Vagina (tissue), 2 donors: ENCODE results near the gene METTL24. TPM values are rescaled to one million over a fixed set of nuclear protein-coding genes. Genes with fewer than 3 reads are reported as not detected.
A peak's percentile ranks its signal among the peaks of the same experiment; 100 is the strongest.
"Not testable (repeated sequence)": the region's sequence is repeated elsewhere in the genome, so short reads cannot be mapped to it uniquely, and the experiment has no call there.

Experiments used
- DNase-seq, 2 donors: peaks; one replicate each; pipeline ENCODE4 v3.0.0-alpha.2; 2017; ENCODE audit errors: extremely low spot score in 2 of 2
- H3K27ac ChIP-seq: fragments of 200-600 bp; sonication (generic); one replicate; pipeline ENCODE4 v1.5.1; 2019
- H3K27me3 ChIP-seq: fragments of 200-600 bp; sonication (generic); one replicate; pipeline ENCODE4 v1.5.1; 2019
- H3K36me3 ChIP-seq, 2 donors: fragments of 200-600 bp; sonication (generic); one replicate each; pipeline ENCODE4 v1.5.1; 2017 to 2019
- H3K4me1 ChIP-seq: fragments of 200-600 bp; sonication (generic); one replicate; pipeline ENCODE4 v1.5.1; 2019
- H3K4me3 ChIP-seq, 2 donors: fragments of 200-600 bp; sonication (generic); 1 replicate in 1 of 2; 2 replicates in 1 of 2; pipeline ENCODE4 v1.5.1; 2016 to 2019
- H3K9me3 ChIP-seq: fragments of 200-600 bp; sonication (generic); one replicate; pipeline ENCODE4 v1.5.1; 2019
- CTCF ChIP-seq, 3 experiments: fragments of 450-650 bp in 2 of 3; fragments of 200-600 bp in 1 of 3; sonication (generic) in 1 of 3; IDR thresholded peaks; one replicate each; pipeline ENCODE4 v1.5.1; 2017 to 2019; ENCODE audit warnings: antibody characterized with exemption in 3 of 3, mild to moderate bottlenecking in 2 of 3, moderate library complexity in 2 of 3
- POLR2A ChIP-seq, 2 donors: fragments of 450-650 bp; IDR thresholded peaks; one replicate each; pipeline ENCODE4 v1.6.1; 2017; ENCODE audit warnings: antibody characterized with exemption in 2 of 2, mild to moderate bottlenecking in 2 of 2, moderate library complexity in 2 of 2
- POLR2AphosphoS5 ChIP-seq, 2 donors: sonication (generic); formaldehyde crosslinking; IDR thresholded peaks; one replicate each; pipeline ENCODE4 v1.9.0; 2017; ENCODE audit warnings: antibody characterized with exemption in 2 of 2, mild to moderate bottlenecking in 2 of 2, low read depth in 1 of 2; ENCODE audit not compliant: insufficient read depth in 1 of 2
- intact Hi-C: fragments of 100-400 bp; cut with DNase I; formaldehyde crosslinking; loops from one replicate; pipeline ENCODE4 v1.15.1; 2023
- total RNA-seq: library from RNA; depleted of rRNA; stranded (reverse); fragments of >200 nt; gene quantifications from one replicate; pipeline ENCODE4 v1.2.3, GENCODE V29; 2016

The METTL24 gene
- total RNA-seq, 1 donor from 2014 or later = 6.6 TPM

- Histone ChIP-seq H3K9me3 (no peaks in the 10 kb centered on the region), H3K27me3 (no peaks in the 10 kb centered on the region), H3K4me3 (no peak overlapping the region), H3K36me3 (no peaks in the 10 kb centered on the region), H3K27ac (no peak overlapping the region), H3K4me1 (peaks cover 6% of the 10 kb centered on the region)
- intact Hi-C loops = no loop called here
- DNase-seq = no peak
- no peak for TF ChIP-seq POLR2A (IDR thresholded peaks at IDR 0.05)
- no peak for TF ChIP-seq POLR2AphosphoS5 (IDR thresholded peaks at IDR 0.05; ENCODE audit: insufficient read depth in 1 of 2, low read depth in 1 of 2)
- no peak for TF ChIP-seq CTCF (IDR thresholded peaks at IDR 0.05)
Observed at GRCh38 chr6:110353457-110354001, 4.6 kb downstream of the METTL24 start.

- intact Hi-C loops = no loop called here
- Histone ChIP-seq H3K4me1 (peaks cover 6% of the 10 kb centered on the region), H3K9me3 (no peaks in the 10 kb centered on the region), H3K4me3 (no peak overlapping the region), H3K27ac (peak overlapping the region; percentile 50), H3K36me3 (no peaks in the 10 kb centered on the region), H3K27me3 (no peaks in the 10 kb centered on the region)
- TF ChIP-seq POLR2AphosphoS5 (IDR thresholded peaks at IDR 0.05; ENCODE audit: insufficient read depth in 1 of 2, low read depth in 1 of 2) = no peak
- no peak for TF ChIP-seq POLR2A (IDR thresholded peaks at IDR 0.05)
- no peak for TF ChIP-seq CTCF (IDR thresholded peaks at IDR 0.05)
- no peak for DNase-seq
Observed at GRCh38 chr6:110352563-110353262, 5.4 kb downstream of the METTL24 start.

DNA sequence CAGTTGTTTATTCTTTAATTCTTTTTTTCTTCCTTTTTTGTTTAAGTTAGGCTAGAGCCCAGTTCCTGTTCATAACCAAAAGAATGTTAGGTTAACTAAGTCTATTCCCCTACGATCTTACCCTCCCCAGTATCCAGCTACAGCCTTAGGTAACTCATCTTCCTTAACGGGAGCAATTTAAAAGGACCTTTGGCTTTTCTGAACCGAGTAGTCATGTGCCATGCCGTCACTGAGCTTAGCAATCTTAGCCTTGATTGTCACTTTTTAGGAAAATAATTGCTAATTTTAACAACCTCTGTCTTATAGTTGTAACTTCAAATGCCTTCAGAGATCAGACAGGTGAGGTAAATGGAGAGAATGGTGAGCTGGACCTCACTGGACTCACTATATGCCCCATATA lies 6.2 kb downstream of the METTL24 start:
- Histone ChIP-seq H3K36me3 (no peaks in the 10 kb centered on the region), H3K4me1 (no peaks in the 10 kb centered on the region), H3K9me3 (no peaks in the 10 kb centered on the region), H3K4me3 (no peak overlapping the region), H3K27me3 (no peaks in the 10 kb centered on the region), H3K27ac (peak overlapping the region; percentile 50)
- TF ChIP-seq POLR2AphosphoS5 (IDR thresholded peaks at IDR 0.05; ENCODE audit: insufficient read depth in 1 of 2, low read depth in 1 of 2) (no peak), POLR2A (IDR thresholded peaks at IDR 0.05) (no peak), CTCF (IDR thresholded peaks at IDR 0.05) (no peak)
- no peak for DNase-seq
- intact Hi-C loops = no loop called here

- Histone ChIP-seq H3K9me3 (no peaks in the 10 kb centered on the region), H3K4me3 (no peak overlapping the region), H3K27ac (no peak overlapping the region), H3K27me3 (no peaks in the 10 kb centered on the region), H3K36me3 (no peaks in the 10 kb centered on the region), H3K4me1 (no peaks in the 10 kb centered on the region)
- TF ChIP-seq POLR2AphosphoS5 (IDR thresholded peaks at IDR 0.05; ENCODE audit: insufficient read depth in 1 of 2, low read depth in 1 of 2) = no peak
- TF ChIP-seq POLR2A (IDR thresholded peaks at IDR 0.05) = no peak
- no peak for TF ChIP-seq CTCF (IDR thresholded peaks at IDR 0.05)
- intact Hi-C loops = no loop called here
- DNase-seq = no peak
Observed at GRCh38 chr6:110351546-110351945, 6.6 kb downstream of the METTL24 start.

- H3K9me3 ChIP-seq, DNase-seq, H3K4me3 ChIP-seq, intact Hi-C loops, H3K36me3 ChIP-seq, H3K27ac ChIP-seq, H3K4me1 ChIP-seq, H3K27me3 ChIP-seq: not testable (repeated sequence)
Observed at GRCh38 chr6:110350593-110350992, 7.6 kb downstream of the METTL24 start.
